ENCODE measurements around the gene RACK1. TPM values are rescaled to one million over a fixed set of nuclear protein-coding genes. Genes with fewer than 3 reads are reported as not detected.

The RACK1 gene
- total and polyA plus RNA-seq, 2 of the 13 experiments (the other 11 are each of a cell fraction or from before 2014, with no cell fraction given), result 2,514 to 6,141 TPM

DNA sequence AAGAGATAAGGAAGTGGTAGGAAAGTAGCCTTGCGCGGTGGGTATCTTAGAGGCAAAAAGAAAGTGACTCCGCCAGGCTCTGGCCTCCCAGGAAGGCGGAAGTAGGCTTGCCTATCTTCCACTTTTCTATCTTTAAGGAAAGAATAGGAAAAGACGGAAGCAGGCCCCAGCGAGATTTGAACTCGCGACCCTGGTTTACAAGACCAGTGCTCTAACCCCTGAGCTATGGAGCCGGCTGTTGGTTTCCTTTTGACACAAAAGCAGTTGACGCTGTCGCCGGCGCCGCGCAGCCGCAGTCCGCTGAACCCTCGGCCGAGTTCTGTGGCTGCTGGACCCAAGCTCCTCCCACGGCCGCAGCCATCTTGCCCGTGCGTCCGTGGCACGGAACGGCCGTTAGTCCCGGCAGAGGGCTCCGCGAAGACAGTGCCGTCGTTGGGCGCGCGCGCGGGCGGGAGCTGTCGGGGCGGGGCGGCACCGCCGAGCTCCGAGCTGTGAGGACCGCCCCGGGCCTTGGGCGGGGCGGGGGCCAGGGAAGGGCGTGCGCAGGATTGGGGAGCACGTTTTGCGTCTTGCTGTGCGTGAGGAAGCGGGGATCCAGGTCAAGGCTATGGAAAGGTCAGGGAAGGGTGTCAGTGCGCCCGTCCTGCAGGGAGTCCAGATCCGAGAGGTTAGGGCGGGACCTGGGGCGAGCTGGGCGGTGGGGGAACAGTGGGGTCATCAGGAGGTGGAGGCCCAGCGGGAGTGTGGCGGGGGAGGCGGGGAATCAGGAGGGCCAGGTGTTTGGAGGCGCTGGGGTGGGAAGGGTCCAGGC is 52.0 kb downstream of the RACK1 start (continued):
- TF ChIP-seq, protein P1, sequence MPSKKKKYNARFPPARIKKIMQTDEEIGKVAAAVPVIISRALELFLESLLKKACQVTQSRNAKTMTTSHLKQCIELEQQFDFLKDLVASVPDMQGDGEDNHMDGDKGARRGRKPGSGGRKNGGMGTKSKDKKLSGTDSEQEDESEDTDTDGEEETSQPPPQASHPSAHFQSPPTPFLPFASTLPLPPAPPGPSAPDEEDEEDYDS (CRISPR knock-in tag; IDR thresholded peaks at IDR 0.05), result peak; percentile 56; the same call in 1 of the 2 replicates
- TF ChIP-seq POLR2AphosphoS2 (IDR thresholded peaks at IDR 0.05; ENCODE audit: low read depth, low read length) (no peak), NFKBIZ (CRISPR knock-in tag; IDR thresholded peaks at IDR 0.05) (no peak), KMT2A (CRISPR knock-in tag; IDR thresholded peaks at IDR 0.05) (no peak), ZNF569 (CRISPR knock-in tag; IDR thresholded peaks at IDR 0.05; ENCODE audit: borderline replicate concordance) (no peak), SMARCC2 (IDR thresholded peaks at IDR 0.05) (no peak), SNAPC2 (CRISPR knock-in tag; IDR thresholded peaks at IDR 0.05) (0 out of 2 replicates have a peak, but pooled peaks have one; percentile 43), TGIF2 (CRISPR knock-in tag; IDR thresholded peaks at IDR 0.05) (peak; percentile 19; the same call in 1 of the 2 replicates), ZNF615 (CRISPR knock-in tag; IDR thresholded peaks at IDR 0.05; ENCODE audit: borderline replicate concordance) (no peak), POLR2G (IDR thresholded peaks at IDR 0.05; ENCODE audit: low read depth, low read length) (peak; percentile 86), ZFP37 (CRISPR knock-in tag; IDR thresholded peaks at IDR 0.05; ENCODE audit: borderline replicate concordance) (0 out of 2 replicates have a peak, but pooled peaks have one; percentile 66), SCMH1 (CRISPR knock-in tag; IDR thresholded peaks at IDR 0.05; ENCODE audit: borderline replicate concordance) (no peak), ZNF350 (CRISPR knock-in tag; IDR thresholded peaks at IDR 0.05; ENCODE audit: borderline replicate concordance, low read depth) (peak; percentile 67), FOXK1 (CRISPR knock-in tag; IDR thresholded peaks at IDR 0.05; ENCODE audit: borderline replicate concordance, low read depth) (peak; percentile 81; the same call in 1 of the 2 replicates), NFYC (CRISPR knock-in tag; IDR thresholded peaks at IDR 0.05) (no peak), EED (CRISPR knock-in tag; IDR thresholded peaks at IDR 0.05) (no peak; the same call in 1 of the 2 replicates), MAFF (IDR thresholded peaks at IDR 0.05; ENCODE audit: low read depth, low read length) (no peak), CBX5 (CRISPR knock-in tag; IDR thresholded peaks at IDR 0.05; ENCODE audit: borderline replicate concordance) (no peak), SRSF4 (IDR thresholded peaks at IDR 0.05; ENCODE audit: low read depth, low read length, poor library complexity, severe bottlenecking) (no peak)
- TF ChIP-seq, protein P2, sequence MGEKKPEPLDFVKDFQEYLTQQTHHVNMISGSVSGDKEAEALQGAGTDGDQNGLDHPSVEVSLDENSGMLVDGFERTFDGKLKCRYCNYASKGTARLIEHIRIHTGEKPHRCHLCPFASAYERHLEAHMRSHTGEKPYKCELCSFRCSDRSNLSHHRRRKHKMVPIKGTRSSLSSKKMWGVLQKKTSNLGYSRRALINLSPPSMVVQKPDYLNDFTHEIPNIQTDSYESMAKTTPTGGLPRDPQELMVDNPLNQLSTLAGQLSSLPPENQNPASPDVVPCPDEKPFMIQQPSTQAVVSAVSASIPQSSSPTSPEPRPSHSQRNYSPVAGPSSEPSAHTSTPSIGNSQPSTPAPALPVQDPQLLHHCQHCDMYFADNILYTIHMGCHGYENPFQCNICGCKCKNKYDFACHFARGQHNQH (CRISPR knock-in tag; IDR thresholded peaks at IDR 0.05), result no peak
- TF ChIP-seq, protein P3, sequence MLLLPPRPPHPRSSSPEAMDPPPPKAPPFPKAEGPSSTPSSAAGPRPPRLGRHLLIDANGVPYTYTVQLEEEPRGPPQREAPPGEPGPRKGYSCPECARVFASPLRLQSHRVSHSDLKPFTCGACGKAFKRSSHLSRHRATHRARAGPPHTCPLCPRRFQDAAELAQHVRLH (CRISPR knock-in tag; IDR thresholded peaks at IDR 0.05; ENCODE audit: borderline replicate concordance, low read depth), result peak; percentile 30; the same call in 1 of the 2 replicates
- TF ChIP-seq, protein P4, sequence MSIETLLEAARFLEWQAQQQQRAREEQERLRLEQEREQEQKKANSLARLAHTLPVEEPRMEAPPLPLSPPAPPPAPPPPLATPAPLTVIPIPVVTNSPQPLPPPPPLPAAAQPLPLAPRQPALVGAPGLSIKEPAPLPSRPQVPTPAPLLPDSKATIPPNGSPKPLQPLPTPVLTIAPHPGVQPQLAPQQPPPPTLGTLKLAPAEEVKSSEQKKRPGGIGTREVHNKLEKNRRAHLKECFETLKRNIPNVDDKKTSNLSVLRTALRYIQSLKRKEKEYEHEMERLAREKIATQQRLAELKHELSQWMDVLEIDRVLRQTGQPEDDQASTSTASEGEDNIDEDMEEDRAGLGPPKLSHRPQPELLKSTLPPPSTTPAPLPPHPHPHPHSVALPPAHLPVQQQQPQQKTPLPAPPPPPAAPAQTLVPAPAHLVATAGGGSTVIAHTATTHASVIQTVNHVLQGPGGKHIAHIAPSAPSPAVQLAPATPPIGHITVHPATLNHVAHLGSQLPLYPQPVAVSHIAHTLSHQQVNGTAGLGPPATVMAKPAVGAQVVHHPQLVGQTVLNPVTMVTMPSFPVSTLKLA (IDR thresholded peaks at IDR 0.05), result no peak
- TF ChIP-seq, protein P5, sequence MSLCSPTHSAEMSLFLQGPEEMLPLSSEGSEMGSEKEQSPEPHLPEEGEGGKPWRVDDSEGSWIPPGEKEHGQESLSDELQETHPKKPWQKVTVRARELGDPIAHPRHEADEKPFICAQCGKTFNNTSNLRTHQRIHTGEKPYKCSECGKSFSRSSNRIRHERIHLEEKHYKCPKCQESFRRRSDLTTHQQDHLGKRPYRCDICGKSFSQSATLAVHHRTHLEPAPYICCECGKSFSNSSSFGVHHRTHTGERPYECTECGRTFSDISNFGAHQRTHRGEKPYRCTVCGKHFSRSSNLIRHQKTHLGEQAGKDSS (CRISPR knock-in tag; IDR thresholded peaks at IDR 0.05; ENCODE audit: borderline replicate concordance, low read depth), result peak; percentile 86; the same call in 1 of the 2 replicates

All from HepG2 (cell line).